LNCAP (cell line): ENCODE data around the gene TBC1D2.

Source experiments
- CTCF ChIP-seq: fragments of 450-650 bp; IDR thresholded peaks from 2 replicates; pipeline ENCODE4 v1.5.1; 2017; ENCODE audit warnings: mild to moderate bottlenecking

TBC1D2 gene

GRCh38 chr9:98201749-98202148 is 53.7 kb downstream of the TBC1D2 start:
- no peak for TF ChIP-seq CTCF

- no peak for TF ChIP-seq CTCF
Measured at GRCh38 chr9:98201102-98201501, 54.3 kb downstream of the TBC1D2 start.

GRCh38 chr9:98199388-98200033 is 55.9 kb downstream of the TBC1D2 start:
- TF ChIP-seq CTCF, result no peak

GRCh38 chr9:98195671-98196070 is 59.8 kb downstream of the TBC1D2 start:
- TF ChIP-seq CTCF, result no peak

GRCh38 chr9:98193336-98193944 is 62.0 kb downstream of the TBC1D2 start:
- no peak for TF ChIP-seq CTCF

GRCh38 chr9:98192503-98193335 is 62.7 kb downstream of the TBC1D2 start, which contains the start of gene CORO2A:
Gene CORO2A, minus strand, starts transcription at chr9:98192637. Its CDS starts 34,977 bp downstream, at chr9:98157660.
- peak; percentile 57 for TF ChIP-seq CTCF

- TF ChIP-seq CTCF, result no peak
Measured at GRCh38 chr9:98191671-98192502, 63.6 kb downstream of the TBC1D2 start.
